Measurements from ENCODE around the gene MROH2B. TPM values are rescaled to one million over a fixed set of nuclear protein-coding genes. Genes with fewer than 3 reads are reported as not detected.

MROH2B gene
- total and polyA plus RNA-seq, 5 donors from 2014 or later = not detected

DNA sequence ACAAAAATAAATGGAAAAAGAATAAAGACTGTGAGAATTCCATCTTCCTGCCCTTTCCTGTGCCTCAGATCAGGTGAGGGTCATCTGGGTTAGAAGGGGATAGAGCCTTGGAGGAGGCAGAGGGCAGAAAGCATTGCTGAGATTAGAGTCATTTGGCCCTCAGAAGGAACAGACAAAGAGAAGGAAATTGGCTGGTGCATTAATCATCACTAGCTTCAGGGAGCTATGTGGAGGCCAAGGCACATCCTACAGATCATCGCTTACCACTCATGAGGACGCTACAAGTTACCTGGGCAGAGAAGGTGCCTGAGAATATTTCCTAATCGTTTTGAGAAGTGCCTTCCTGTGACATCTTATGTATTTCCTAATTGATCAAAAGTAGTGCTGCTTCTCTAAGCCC, 87.4 kb downstream of the MROH2B start:
- no peaks in the 10 kb centered on the region for H3K36me3 Mint-ChIP-seq
- H3K4me1 Mint-ChIP-seq = no peaks in the 10 kb centered on the region
- no peak overlapping the region for H3K27ac Mint-ChIP-seq
- peaks cover 0 to 9% (median 3%) of the 10 kb centered on the region in 7 donors for H3K9me3 Mint-ChIP-seq
- H3K27me3 Mint-ChIP-seq = peaks cover 20% of the 10 kb centered on the region
- Histone ChIP-seq H3K27ac (ENCODE audit: insufficient read depth, low read length, poor library complexity, severe bottlenecking) (no peak overlapping the region), H3K36me3 (ENCODE audit: control insufficient read depth, insufficient read depth, low read length) (no peaks in the 10 kb centered on the region), H3K4me3 (ENCODE audit: low read depth, low read length) (no peak overlapping the region), H3K4me1 (ENCODE audit: control insufficient read depth, insufficient read depth, low read length, poor library complexity, severe bottlenecking) (no peaks in the 10 kb centered on the region), H3K9me3 (ENCODE audit: control insufficient read depth in 2 of 2, low read length in 2 of 2) (peaks cover 0 to 4% of the 10 kb centered on the region in 2 experiments), H3K27me3 (ENCODE audit: control insufficient read depth, insufficient read depth, low read length) (no peaks in the 10 kb centered on the region)
- no peak overlapping the region for H3K4me3 Mint-ChIP-seq
- DNase-seq (no peak), ATAC-seq (ENCODE audit: low read depth in 2 of 2) (no peak)

DNA sequence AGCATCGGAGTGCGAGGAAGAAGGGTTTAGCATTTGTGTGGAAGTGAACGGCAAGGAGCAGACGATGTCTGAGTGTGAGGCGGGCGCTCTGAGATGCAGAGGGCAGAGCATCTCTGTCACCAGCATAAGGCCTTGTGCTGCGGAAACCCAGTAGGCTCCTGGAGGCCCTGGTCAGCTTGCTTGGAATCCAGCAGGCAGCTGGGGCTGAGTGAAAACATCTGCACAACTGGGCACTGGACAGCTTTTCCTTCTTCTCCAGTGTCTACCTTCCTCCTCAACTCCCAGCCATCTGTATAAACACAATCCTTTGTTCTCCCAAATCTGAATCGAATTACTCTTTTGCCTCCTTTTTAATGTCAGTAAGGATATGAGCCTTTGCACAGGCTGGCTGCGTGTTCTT, 89.7 kb downstream of the MROH2B start:
- Histone ChIP-seq H3K4me3 (ENCODE audit: low read depth, low read length) (no peak overlapping the region), H3K36me3 (ENCODE audit: control insufficient read depth, insufficient read depth, low read length) (no peaks in the 10 kb centered on the region), H3K27me3 (ENCODE audit: control insufficient read depth, insufficient read depth, low read length) (no peaks in the 10 kb centered on the region), H3K4me1 (ENCODE audit: control insufficient read depth, insufficient read depth, low read length, poor library complexity, severe bottlenecking) (no peaks in the 10 kb centered on the region), H3K9me3 (ENCODE audit: control insufficient read depth in 2 of 2, low read length in 2 of 2) (no peaks in the 10 kb centered on the region), H3K27ac (ENCODE audit: insufficient read depth, low read length, poor library complexity, severe bottlenecking) (no peak overlapping the region)
- no peaks in the 10 kb centered on the region for H3K36me3 Mint-ChIP-seq
- ATAC-seq (ENCODE audit: low read depth in 2 of 2) (no peak), DNase-seq (no peak)
- peaks cover 17% of the 10 kb centered on the region for H3K27me3 Mint-ChIP-seq
- peaks cover 0 to 3% (median 0%) of the 10 kb centered on the region in 7 donors for H3K9me3 Mint-ChIP-seq
- no peak overlapping the region for H3K27ac Mint-ChIP-seq
- H3K4me3 Mint-ChIP-seq = no peak overlapping the region
- H3K4me1 Mint-ChIP-seq = no peaks in the 10 kb centered on the region

DNA sequence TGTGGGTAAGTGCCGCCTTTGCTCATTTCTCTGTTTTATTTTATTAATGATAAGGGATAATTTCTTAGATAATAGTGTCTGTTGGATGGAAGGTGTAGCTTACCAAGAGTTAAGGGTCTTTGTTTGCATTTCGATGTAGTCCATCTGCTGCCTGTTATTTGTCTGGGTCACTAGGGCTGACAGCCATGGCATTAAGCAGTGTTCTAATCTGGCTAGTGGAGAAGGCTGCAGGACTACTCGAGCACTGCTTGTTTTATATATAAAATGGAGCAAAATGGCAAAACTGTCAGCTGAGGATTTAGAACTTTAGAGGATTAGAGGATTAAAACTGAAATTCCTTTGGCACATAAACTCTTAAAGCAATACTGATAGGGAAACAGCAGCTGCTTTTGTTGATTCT, 94.3 kb downstream of the MROH2B start:
- no peaks in the 10 kb centered on the region for H3K36me3 ChIP-seq (ENCODE audit: control insufficient read depth, insufficient read depth, low read length)
- no peaks in the 10 kb centered on the region for H3K9me3 ChIP-seq (ENCODE audit: control insufficient read depth in 2 of 2, low read length in 2 of 2)
- Mint-ChIP-seq H3K27ac (no peak overlapping the region), H3K27me3 (peaks cover 4% of the 10 kb centered on the region), H3K4me3 (no peak overlapping the region), H3K36me3 (no peaks in the 10 kb centered on the region), H3K4me1 (no peaks in the 10 kb centered on the region), H3K9me3 (peaks cover 0 to 3% (median 0%) of the 10 kb centered on the region in 7 donors)
- H3K4me3 ChIP-seq (ENCODE audit: low read depth, low read length) = no peak overlapping the region
- no peaks in the 10 kb centered on the region for H3K4me1 ChIP-seq (ENCODE audit: control insufficient read depth, insufficient read depth, low read length, poor library complexity, severe bottlenecking)
- no peak for DNase-seq
- no peak for ATAC-seq (ENCODE audit: low read depth in 2 of 2)
- no peaks in the 10 kb centered on the region for H3K27me3 ChIP-seq (ENCODE audit: control insufficient read depth, insufficient read depth, low read length)
- H3K27ac ChIP-seq (ENCODE audit: insufficient read depth, low read length, poor library complexity, severe bottlenecking) = no peak overlapping the region

DNA sequence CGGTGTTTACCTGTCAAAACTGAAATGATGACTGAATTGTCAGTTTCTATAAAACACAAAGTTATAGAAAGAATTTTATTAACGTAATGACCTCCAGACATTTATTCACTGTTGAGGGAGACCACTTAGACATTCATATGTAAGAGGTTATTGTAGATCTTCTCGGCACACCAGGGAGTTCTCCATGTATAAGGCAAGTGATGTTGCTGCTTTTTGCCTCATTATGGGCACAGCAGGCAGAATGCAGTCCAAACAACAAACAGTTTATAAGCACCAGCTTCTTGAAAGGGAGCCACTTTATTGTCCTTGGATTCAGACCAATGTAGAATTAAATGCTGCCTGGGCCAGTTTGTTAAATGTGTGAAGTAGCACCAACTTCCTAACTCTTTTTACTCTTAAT, 95.1 kb downstream of the MROH2B start:
- no peak overlapping the region for H3K27ac Mint-ChIP-seq
- Histone ChIP-seq H3K27ac (ENCODE audit: insufficient read depth, low read length, poor library complexity, severe bottlenecking) (no peak overlapping the region), H3K4me1 (ENCODE audit: control insufficient read depth, insufficient read depth, low read length, poor library complexity, severe bottlenecking) (no peaks in the 10 kb centered on the region), H3K4me3 (ENCODE audit: low read depth, low read length) (no peak overlapping the region), H3K27me3 (ENCODE audit: control insufficient read depth, insufficient read depth, low read length) (no peaks in the 10 kb centered on the region), H3K36me3 (ENCODE audit: control insufficient read depth, insufficient read depth, low read length) (no peaks in the 10 kb centered on the region), H3K9me3 (ENCODE audit: control insufficient read depth in 2 of 2, low read length in 2 of 2) (no peaks in the 10 kb centered on the region)
- no peak for ATAC-seq (ENCODE audit: low read depth in 2 of 2)
- no peaks in the 10 kb centered on the region for H3K36me3 Mint-ChIP-seq
- H3K4me1 Mint-ChIP-seq = no peaks in the 10 kb centered on the region
- no peak overlapping the region for H3K4me3 Mint-ChIP-seq
- peaks cover 0 to 3% (median 0%) of the 10 kb centered on the region in 7 donors for H3K9me3 Mint-ChIP-seq
- peaks cover 5% of the 10 kb centered on the region for H3K27me3 Mint-ChIP-seq
- no peak for DNase-seq

DNA sequence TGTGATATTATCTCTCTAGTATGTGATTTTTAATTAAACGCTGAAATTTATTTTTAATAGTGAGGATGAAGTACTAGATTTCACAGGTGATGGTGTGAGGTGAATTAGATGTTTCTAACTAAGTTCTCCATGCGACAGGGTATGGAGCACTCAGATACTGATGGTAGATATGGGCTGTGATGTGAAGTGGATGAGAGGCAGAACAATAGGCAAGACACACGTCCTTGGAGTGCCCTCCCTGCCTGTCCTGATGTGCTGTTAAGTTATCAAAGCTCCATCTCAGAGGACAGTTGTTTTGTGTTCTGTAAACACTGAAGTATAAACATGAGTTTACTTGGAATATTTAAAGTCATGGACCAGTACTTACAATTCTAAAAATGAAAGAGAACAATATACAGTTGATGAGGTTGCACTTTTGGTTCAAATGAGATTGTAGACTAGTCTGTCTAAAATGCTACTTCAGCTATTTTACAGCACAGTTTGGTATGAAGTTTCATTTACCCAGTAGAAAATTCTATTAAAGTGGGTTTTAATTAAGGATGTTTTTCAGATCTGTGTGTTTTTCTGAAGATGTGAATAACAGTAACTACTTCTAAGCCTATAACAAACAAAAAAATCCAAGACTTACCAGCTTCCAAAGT, 97.7 kb downstream of the MROH2B start:
- Histone ChIP-seq H3K27me3 (ENCODE audit: control insufficient read depth, insufficient read depth, low read length) (no peaks in the 10 kb centered on the region), H3K36me3 (ENCODE audit: control insufficient read depth, insufficient read depth, low read length) (no peaks in the 10 kb centered on the region), H3K27ac (ENCODE audit: insufficient read depth, low read length, poor library complexity, severe bottlenecking) (no peak overlapping the region), H3K4me1 (ENCODE audit: control insufficient read depth, insufficient read depth, low read length, poor library complexity, severe bottlenecking) (no peaks in the 10 kb centered on the region), H3K9me3 (ENCODE audit: control insufficient read depth in 2 of 2, low read length in 2 of 2) (no peaks in the 10 kb centered on the region), H3K4me3 (ENCODE audit: low read depth, low read length) (no peak overlapping the region)
- no peaks in the 10 kb centered on the region for H3K9me3 Mint-ChIP-seq
- ATAC-seq (ENCODE audit: low read depth in 2 of 2) = no peak
- no peak overlapping the region for H3K4me3 Mint-ChIP-seq
- H3K27me3 Mint-ChIP-seq = peaks cover 8% of the 10 kb centered on the region
- H3K27ac Mint-ChIP-seq = no peak overlapping the region
- DNase-seq = no peak
- H3K36me3 Mint-ChIP-seq = no peaks in the 10 kb centered on the region
- H3K4me1 Mint-ChIP-seq = no peaks in the 10 kb centered on the region

DNA sequence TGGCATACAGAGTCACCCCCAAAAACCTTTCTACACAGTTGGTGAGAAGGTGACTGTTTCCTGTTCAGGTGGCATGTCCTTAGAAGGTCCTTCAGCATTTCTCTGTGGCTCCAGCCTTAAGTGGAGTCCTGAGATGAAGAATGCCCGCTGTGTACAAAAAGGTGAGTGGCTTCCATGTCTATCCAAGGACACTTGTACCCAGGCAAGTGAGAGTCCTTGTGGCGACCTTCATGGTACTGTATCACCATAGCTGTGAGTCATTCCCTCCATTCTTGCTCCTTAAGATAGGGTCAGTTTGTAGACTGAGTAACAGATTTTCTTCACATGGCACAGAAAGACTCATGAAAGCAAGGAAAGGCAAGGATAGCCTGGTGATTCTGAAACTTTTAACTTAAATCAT, 98.7 kb downstream of the MROH2B start:
- H3K4me1 Mint-ChIP-seq = no peaks in the 10 kb centered on the region
- H3K9me3 Mint-ChIP-seq = no peaks in the 10 kb centered on the region
- no peaks in the 10 kb centered on the region for H3K4me1 ChIP-seq (ENCODE audit: control insufficient read depth, insufficient read depth, low read length, poor library complexity, severe bottlenecking)
- H3K27ac Mint-ChIP-seq = no peak overlapping the region
- ATAC-seq (ENCODE audit: low read depth in 2 of 2) (no peak), DNase-seq (no peak)
- peaks cover 8% of the 10 kb centered on the region for H3K27me3 Mint-ChIP-seq
- no peak overlapping the region for H3K4me3 ChIP-seq (ENCODE audit: low read depth, low read length)
- no peaks in the 10 kb centered on the region for H3K36me3 Mint-ChIP-seq
- H3K36me3 ChIP-seq (ENCODE audit: control insufficient read depth, insufficient read depth, low read length) = no peaks in the 10 kb centered on the region
- no peak overlapping the region for H3K4me3 Mint-ChIP-seq
- H3K9me3 ChIP-seq (ENCODE audit: control insufficient read depth in 2 of 2, low read length in 2 of 2) = no peaks in the 10 kb centered on the region
- H3K27ac ChIP-seq (ENCODE audit: insufficient read depth, low read length, poor library complexity, severe bottlenecking) = no peak overlapping the region
- no peaks in the 10 kb centered on the region for H3K27me3 ChIP-seq (ENCODE audit: control insufficient read depth, insufficient read depth, low read length)

DNA sequence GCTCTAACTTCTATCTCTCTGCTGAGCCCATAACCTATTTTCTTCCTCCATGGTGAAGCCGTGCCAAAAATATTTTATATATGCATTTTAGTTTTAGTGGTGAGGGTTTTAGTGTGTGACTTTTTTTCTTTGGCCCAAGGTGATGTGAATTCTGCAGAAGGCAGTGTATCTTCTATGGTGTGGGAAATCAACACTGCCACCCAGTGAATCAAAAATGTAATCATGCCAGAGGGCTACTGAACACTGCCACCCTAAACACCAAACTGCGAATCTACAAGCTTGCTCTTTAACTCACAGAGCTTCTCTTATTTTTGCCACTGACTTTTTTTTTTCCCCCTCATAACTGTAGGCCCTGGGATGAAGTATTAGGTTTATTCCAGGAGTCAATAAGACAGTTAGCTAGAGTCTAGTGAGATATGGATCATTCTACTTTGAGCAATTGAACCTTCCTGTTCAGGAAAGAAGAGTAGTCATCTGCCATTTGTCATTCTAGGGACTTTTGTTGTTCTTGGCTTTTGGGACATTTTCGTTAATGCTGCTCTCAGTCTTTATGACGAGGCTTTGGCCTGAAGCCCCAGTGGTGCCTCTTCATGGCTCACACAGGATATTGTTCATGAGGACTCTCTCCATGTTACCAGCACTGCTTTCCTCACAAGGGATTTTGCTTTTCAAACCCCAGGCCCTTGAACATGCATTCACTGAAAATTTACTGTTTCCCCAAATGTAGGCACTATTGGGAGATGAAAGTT, 108.8 kb downstream of the MROH2B start:
- H3K9me3 ChIP-seq (ENCODE audit: control insufficient read depth in 2 of 2, low read length in 2 of 2) = no peaks in the 10 kb centered on the region
- H3K27me3 Mint-ChIP-seq = no peaks in the 10 kb centered on the region
- no peaks in the 10 kb centered on the region for H3K36me3 ChIP-seq (ENCODE audit: control insufficient read depth, insufficient read depth, low read length)
- no peak overlapping the region for H3K27ac ChIP-seq (ENCODE audit: insufficient read depth, low read length, poor library complexity, severe bottlenecking)
- no peaks in the 10 kb centered on the region for H3K4me1 Mint-ChIP-seq
- no peak overlapping the region for H3K4me3 Mint-ChIP-seq
- H3K9me3 Mint-ChIP-seq = peaks cover 0 to 7% (median 0%) of the 10 kb centered on the region in 7 donors
- no peaks in the 10 kb centered on the region for H3K4me1 ChIP-seq (ENCODE audit: control insufficient read depth, insufficient read depth, low read length, poor library complexity, severe bottlenecking)
- H3K4me3 ChIP-seq (ENCODE audit: low read depth, low read length) = no peak overlapping the region
- H3K27ac Mint-ChIP-seq = no peak overlapping the region
- ATAC-seq (ENCODE audit: low read depth in 2 of 2) (no peak), DNase-seq (no peak)
- no peaks in the 10 kb centered on the region for H3K27me3 ChIP-seq (ENCODE audit: control insufficient read depth, insufficient read depth, low read length)
- no peaks in the 10 kb centered on the region for H3K36me3 Mint-ChIP-seq

DNA sequence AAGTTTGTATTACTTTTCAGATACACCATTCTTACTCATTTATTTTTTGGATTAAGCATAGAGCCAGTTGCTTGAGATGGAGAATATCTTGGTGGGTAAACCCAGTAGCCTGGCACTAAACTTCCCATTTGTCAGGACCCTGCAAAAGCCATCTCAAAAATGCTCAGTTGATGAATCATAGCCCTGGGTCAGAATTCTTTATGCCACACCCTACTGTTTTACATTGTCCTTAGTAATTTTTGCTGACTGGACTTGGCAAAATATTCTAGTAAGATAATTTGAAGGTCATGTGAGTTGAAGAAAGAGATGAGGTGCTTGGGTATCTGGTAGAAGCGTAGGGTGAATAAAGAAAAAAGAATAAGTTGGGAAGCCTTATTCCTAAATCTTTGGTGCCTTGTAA, 111.1 kb downstream of the MROH2B start:
- no peaks in the 10 kb centered on the region for H3K27me3 ChIP-seq (ENCODE audit: control insufficient read depth, insufficient read depth, low read length)
- Mint-ChIP-seq H3K9me3 (peaks cover 0 to 1% (median 0%) of the 10 kb centered on the region in 7 donors), H3K4me1 (peaks cover 0 to 4% (median 0%) of the 10 kb centered on the region in 4 donors), H3K36me3 (no peaks in the 10 kb centered on the region), H3K27ac (no peak overlapping the region), H3K27me3 (peaks cover 4% of the 10 kb centered on the region), H3K4me3 (no peak overlapping the region)
- no peaks in the 10 kb centered on the region for H3K9me3 ChIP-seq (ENCODE audit: control insufficient read depth in 2 of 2, low read length in 2 of 2)
- H3K36me3 ChIP-seq (ENCODE audit: control insufficient read depth, insufficient read depth, low read length) = no peaks in the 10 kb centered on the region
- no peak overlapping the region for H3K27ac ChIP-seq (ENCODE audit: insufficient read depth, low read length, poor library complexity, severe bottlenecking)
- no peak overlapping the region for H3K4me3 ChIP-seq (ENCODE audit: low read depth, low read length)
- H3K4me1 ChIP-seq (ENCODE audit: control insufficient read depth, insufficient read depth, low read length, poor library complexity, severe bottlenecking) = no peaks in the 10 kb centered on the region
- ATAC-seq (ENCODE audit: low read depth in 2 of 2) (no peak), DNase-seq (no peak)
